HFFc6 (cell line): ENCODE data around the gene ZEB2. TPM values are rescaled to one million over a fixed set of nuclear protein-coding genes. Genes with fewer than 3 reads are reported as not detected.

Experiments used
- DNase-seq: peaks from one replicate; pipeline ENCODE4 v3.0.0-alpha.2; 2018
- H3K27ac Mint-ChIP-seq: 2 replicates; pipeline ENCODE4 v1.8.0; 2020; ENCODE audit warnings: mild to moderate bottlenecking, mixed read lengths
- H3K27me3 Mint-ChIP-seq: 2 replicates; pipeline ENCODE4 v1.8.0; 2021; ENCODE audit warnings: mild to moderate bottlenecking, moderate library complexity, mixed read lengths; ENCODE audit not compliant: insufficient read depth
- H3K36me3 Mint-ChIP-seq: 2 replicates; pipeline ENCODE4 v1.8.0; 2021; ENCODE audit warnings: low read depth, mixed read lengths
- H3K4me1 Mint-ChIP-seq: 2 replicates; pipeline ENCODE4 v1.8.0; 2020; ENCODE audit warnings: low read depth, mixed read lengths
- H3K4me3 Mint-ChIP-seq: 2 replicates; pipeline ENCODE4 v1.8.0; 2020; ENCODE audit warnings: mild to moderate bottlenecking, moderate library complexity, mixed read lengths
- H3K9me3 Mint-ChIP-seq: 2 replicates; pipeline ENCODE4 v1.8.0; 2020; ENCODE audit warnings: mild to moderate bottlenecking, mixed read lengths
- total RNA-seq, 6 experiments: library from RNA; stranded (reverse); fragmentation: NEBNext Ultra II Directional; extraction: Animal tissue kit (Norgen Biotek cat#: 25700); gene quantifications; 2 replicates in 1 of 6; 3 replicates in 5 of 6; pipeline ENCODE4 v1.2.3, GENCODE V29; 2021
- TF ChIP-seq, protein P1 (sequence below): fragments of 200-600 bp; sonication (generic); IDR thresholded peaks from 2 replicates; pipeline ENCODE4 v1.5.0; 2021; ENCODE audit warnings: antibody characterized with exemption, mild to moderate bottlenecking

The ZEB2 gene
- total RNA-seq, 6 experiments from 2014 or later, result 57.0 to 76.3 (median 62.8) TPM

DNA sequence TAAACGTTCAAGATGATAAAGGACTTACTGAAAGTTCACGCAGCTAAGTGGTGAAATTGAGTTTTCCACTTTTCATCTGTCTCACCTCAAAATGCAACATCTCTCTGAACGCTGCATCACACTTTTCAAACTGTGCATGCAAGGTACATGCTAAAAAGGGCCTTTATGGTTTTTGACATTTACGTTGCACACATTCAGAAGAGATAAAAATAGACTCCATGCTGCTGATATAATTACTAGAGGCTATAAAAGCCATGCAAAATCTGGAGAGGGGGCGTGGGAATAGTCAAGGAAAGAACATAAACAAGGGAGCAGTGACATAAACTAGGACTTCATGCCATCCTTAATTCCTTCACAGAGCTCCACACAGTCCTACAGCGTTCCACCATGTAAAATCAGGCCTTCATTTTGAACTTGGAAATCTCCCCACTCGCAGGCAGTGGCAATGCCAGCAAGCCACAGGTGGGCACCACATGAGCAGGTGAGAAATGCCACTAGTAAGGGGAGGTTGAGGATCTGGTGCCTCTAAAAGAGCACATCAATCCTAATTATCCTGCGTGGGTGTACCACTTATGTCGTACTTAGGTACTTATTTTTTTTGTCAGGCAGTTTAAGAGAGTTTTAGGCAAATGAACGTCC is 71.4 kb downstream of the ZEB2 start:
- H3K4me1 Mint-ChIP-seq, result peaks cover 61% of the 10 kb centered on the region
- TF ChIP-seq, protein P1, sequence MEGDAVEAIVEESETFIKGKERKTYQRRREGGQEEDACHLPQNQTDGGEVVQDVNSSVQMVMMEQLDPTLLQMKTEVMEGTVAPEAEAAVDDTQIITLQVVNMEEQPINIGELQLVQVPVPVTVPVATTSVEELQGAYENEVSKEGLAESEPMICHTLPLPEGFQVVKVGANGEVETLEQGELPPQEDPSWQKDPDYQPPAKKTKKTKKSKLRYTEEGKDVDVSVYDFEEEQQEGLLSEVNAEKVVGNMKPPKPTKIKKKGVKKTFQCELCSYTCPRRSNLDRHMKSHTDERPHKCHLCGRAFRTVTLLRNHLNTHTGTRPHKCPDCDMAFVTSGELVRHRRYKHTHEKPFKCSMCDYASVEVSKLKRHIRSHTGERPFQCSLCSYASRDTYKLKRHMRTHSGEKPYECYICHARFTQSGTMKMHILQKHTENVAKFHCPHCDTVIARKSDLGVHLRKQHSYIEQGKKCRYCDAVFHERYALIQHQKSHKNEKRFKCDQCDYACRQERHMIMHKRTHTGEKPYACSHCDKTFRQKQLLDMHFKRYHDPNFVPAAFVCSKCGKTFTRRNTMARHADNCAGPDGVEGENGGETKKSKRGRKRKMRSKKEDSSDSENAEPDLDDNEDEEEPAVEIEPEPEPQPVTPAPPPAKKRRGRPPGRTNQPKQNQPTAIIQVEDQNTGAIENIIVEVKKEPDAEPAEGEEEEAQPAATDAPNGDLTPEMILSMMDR, result no peak
- no peaks in the 10 kb centered on the region for H3K9me3 Mint-ChIP-seq
- DNase-seq, result no peak
- peak overlapping the region; percentile 45; the same call in 1 of the 2 replicates for H3K27ac Mint-ChIP-seq
- H3K4me3 Mint-ChIP-seq, result peak overlapping the region; percentile 75; the same call in 1 of the 2 replicates
- no peaks in the 10 kb centered on the region for H3K27me3 Mint-ChIP-seq
- peaks cover 21% of the 10 kb centered on the region for H3K36me3 Mint-ChIP-seq

DNA sequence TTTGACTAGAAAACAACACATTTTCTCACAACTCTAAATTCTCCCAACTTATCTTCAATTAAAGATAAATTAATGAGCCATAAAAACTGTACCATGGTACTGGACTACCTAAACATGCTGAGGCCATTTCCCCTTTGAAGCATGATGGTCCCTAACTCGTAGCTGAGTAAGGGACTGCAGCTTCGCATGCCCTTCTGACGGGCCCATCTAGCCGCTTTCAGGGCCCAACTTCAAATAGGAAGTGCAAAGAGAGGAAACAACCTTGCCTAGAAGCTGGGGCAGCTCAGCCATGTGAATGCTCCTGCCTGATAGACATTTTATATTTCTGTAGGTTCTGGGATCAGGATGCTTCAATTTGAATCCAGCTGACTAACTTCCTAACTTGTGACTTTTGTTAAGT is 72.4 kb downstream of the ZEB2 start:
- H3K27me3 Mint-ChIP-seq, result no peaks in the 10 kb centered on the region
- DNase-seq, result no peak
- H3K4me3 Mint-ChIP-seq, result no peak overlapping the region
- peaks cover 21% of the 10 kb centered on the region for H3K36me3 Mint-ChIP-seq
- TF ChIP-seq, protein P1, result no peak
- no peak overlapping the region; the same call in 1 of the 2 replicates for H3K27ac Mint-ChIP-seq
- no peaks in the 10 kb centered on the region for H3K9me3 Mint-ChIP-seq
- peaks cover 53% of the 10 kb centered on the region for H3K4me1 Mint-ChIP-seq

DNA sequence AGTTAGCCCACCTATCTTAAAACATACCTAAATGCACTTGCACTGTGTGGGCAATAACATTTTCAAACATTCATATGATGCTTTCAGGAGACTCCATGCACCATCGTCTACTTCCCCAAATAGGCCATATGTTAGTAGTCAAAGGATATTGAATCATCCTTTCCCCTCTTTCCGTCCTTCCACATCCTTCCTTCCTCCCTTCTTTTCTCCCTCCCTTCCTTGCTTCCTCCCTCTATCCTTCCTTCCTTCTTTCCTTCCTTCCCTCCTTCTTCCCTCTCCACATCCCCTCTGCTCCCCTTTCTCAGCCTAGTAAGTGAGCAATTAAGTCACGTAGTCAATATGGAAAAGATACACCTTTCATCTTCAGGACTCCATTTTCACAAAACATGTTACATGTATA is 73.8 kb downstream of the ZEB2 start:
- TF ChIP-seq, protein P1, result no peak
- Mint-ChIP-seq H3K9me3 (no peaks in the 10 kb centered on the region), H3K4me1 (peaks cover 50% of the 10 kb centered on the region), H3K27me3 (no peaks in the 10 kb centered on the region), H3K4me3 (no peak overlapping the region), H3K36me3 (peaks cover 18% of the 10 kb centered on the region), H3K27ac (no peak overlapping the region)
- DNase-seq, result no peak

DNA sequence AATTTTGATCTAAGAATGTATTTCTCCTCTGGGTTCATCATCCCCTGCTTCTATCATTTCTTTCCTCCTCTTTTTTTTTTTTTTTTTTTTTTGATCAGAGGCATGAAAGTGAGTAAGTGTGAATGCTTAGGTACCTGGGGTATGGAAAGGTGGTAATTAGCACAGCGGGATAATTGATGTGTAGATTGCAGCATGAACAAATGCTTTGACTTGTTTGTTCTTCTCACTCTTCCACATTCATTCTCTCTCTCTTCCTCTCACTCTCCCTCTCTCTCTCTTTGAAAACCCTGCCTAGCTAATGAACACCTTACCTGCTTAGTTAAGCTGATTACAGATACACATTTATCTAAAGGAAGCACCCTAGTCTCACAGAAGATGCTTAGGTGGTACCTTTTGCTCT is 74.7 kb downstream of the ZEB2 start:
- Mint-ChIP-seq H3K4me1 (peaks cover 47% of the 10 kb centered on the region), H3K9me3 (no peaks in the 10 kb centered on the region), H3K36me3 (peaks cover 23% of the 10 kb centered on the region), H3K27ac (no peak overlapping the region), H3K27me3 (no peaks in the 10 kb centered on the region), H3K4me3 (no peak overlapping the region)
- TF ChIP-seq, protein P1, result no peak
- no peak for DNase-seq

DNA sequence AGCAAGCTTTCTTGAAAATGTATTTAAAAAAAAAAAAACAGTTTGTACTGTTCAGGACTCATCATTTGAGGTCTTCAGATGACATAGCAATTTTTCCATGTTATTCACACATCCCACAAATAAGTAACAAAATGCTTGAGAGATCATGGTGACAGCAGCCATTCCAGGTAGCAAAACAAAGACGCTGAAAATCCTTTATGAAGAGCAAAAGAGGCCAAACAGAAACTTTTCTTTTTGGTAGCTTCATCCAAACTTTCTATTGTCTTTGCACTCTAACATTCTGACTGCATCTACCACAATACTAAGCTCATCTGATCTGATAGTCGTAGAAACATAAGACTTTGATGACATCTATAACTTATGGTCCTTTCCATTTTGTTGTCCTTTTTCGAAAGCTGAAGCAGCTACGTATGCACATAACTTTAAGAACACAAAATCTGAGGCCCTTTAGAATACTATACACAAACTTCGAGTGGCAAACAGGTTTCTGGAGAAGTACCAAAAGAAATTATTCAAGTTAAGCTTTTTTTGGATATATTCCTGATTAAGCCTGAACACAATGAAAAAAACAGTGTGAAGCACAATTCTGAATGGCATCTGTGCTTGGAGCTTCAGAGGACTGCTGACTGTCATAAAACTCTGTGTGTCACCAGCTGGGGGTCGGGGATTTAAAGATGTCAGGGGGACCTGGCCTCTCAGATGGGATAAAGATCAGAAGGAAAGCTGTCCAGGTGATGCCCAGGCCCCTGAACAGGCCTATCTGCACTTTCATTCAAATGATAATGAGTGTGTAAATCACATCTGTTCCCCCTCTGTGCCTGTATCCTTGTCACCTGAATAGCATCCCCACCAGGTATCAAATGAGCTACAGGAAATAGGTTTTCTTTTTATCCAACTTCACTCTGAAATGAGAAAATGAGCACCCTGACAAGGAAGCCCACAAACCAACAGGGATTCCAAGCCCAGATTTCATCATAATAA is 75.8 kb downstream of the ZEB2 start:
- Mint-ChIP-seq H3K4me3 (peak overlapping the region; percentile 24; the same call in 1 of the 2 replicates), H3K9me3 (no peaks in the 10 kb centered on the region)

More for the DNA sequence above, 75.8 kb downstream of the ZEB2 start:
- TF ChIP-seq, protein P1, result no peak
- no peak for DNase-seq
- Mint-ChIP-seq H3K36me3 (peaks cover 23% of the 10 kb centered on the region), H3K4me1 (peaks cover 41% of the 10 kb centered on the region), H3K27ac (peak overlapping the region; percentile 7; the same call in 1 of the 2 replicates), H3K27me3 (no peaks in the 10 kb centered on the region)
